ENCODE results near the gene EIF5AL1.

Gene EIF5AL1

DNA sequence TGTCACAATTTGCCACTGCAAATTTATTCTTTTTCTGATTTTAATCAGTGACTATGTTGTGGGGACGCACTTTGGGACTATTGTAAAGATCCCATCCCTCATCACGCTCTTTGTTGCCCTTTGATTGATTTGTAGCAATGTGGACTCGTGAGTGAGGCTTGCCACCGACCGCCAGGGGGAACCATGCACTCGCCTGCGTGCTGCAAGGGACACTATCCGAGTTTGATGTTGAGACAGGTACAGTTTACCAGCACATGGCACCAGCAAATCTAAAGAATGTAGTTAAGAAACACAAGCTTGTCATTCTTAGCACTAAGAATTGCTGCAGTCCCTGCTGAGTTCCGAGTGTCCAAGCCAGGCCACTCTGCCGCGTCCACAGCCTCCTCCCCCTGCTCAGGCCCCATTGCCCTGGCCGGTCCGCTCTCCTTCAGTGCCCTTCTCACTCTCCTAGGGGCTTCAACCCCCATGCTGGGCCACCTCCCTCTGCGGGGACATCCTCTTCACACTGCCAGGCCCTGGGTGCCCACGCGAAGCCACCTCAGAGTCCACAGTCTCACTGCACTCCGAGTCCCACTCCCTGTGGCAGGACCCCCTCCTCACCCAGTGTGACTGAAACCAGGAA, 49.9 kb downstream of the EIF5AL1 start:
- peak; percentile 27 for DNase-seq

DNA sequence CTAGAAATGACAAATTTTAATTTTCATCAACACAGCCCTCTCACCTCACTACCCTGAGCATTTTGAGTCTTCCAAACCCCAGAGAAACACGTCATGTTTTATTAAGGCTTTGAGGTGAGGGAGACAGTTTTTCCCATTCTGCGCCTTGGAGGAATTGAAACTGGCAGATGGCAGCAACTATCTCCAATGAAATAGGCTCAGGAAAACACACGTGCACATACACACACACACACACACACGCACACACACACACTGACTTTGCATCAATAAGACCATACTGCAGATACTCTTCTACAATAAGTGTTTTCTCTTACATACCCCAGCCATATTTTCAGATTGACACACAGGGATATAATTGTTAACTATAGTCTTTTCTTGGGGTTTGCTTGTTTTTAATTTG, 51.1 kb downstream of the EIF5AL1 start:
- DNase-seq: no peak

All from activated CD4-positive, alpha-beta T cell treated with anti-CD3 and anti-CD28 coated beads for 1 hour (primary cell).